Measurements from ENCODE around the gene TRERF1.

GRCh38 chr6:42292004-42292740 lies 159.6 kb downstream of the TRERF1 start:
- TF ChIP-seq, protein P1, sequence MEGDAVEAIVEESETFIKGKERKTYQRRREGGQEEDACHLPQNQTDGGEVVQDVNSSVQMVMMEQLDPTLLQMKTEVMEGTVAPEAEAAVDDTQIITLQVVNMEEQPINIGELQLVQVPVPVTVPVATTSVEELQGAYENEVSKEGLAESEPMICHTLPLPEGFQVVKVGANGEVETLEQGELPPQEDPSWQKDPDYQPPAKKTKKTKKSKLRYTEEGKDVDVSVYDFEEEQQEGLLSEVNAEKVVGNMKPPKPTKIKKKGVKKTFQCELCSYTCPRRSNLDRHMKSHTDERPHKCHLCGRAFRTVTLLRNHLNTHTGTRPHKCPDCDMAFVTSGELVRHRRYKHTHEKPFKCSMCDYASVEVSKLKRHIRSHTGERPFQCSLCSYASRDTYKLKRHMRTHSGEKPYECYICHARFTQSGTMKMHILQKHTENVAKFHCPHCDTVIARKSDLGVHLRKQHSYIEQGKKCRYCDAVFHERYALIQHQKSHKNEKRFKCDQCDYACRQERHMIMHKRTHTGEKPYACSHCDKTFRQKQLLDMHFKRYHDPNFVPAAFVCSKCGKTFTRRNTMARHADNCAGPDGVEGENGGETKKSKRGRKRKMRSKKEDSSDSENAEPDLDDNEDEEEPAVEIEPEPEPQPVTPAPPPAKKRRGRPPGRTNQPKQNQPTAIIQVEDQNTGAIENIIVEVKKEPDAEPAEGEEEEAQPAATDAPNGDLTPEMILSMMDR (IDR thresholded peaks at IDR 0.05): no peak
- TF ChIP-seq POLR2A (IDR thresholded peaks at IDR 0.05): no peak
